ENCODE results near the gene FOXQ1. TPM values are rescaled to one million over a fixed set of nuclear protein-coding genes. Genes with fewer than 3 reads are reported as not detected.
"Not testable (repeated sequence)": the region's sequence is repeated elsewhere in the genome, so short reads cannot be mapped to it uniquely, and the experiment has no call there.

The FOXQ1 gene
- polyA plus RNA-seq, 3 donors = 0.34 to 3.8 (median 0.92) TPM

- no peak overlapping the region for H3K27ac ChIP-seq (ENCODE audit: low read depth, low read length)
- WGBS, 3 donors = 25 to 64% (median 32%) methylated on average over 11 of the region's 11 CpGs
Measured at GRCh38 chr6:1315560-1316386, 3.9 kb downstream of the FOXQ1 start.

DNA sequence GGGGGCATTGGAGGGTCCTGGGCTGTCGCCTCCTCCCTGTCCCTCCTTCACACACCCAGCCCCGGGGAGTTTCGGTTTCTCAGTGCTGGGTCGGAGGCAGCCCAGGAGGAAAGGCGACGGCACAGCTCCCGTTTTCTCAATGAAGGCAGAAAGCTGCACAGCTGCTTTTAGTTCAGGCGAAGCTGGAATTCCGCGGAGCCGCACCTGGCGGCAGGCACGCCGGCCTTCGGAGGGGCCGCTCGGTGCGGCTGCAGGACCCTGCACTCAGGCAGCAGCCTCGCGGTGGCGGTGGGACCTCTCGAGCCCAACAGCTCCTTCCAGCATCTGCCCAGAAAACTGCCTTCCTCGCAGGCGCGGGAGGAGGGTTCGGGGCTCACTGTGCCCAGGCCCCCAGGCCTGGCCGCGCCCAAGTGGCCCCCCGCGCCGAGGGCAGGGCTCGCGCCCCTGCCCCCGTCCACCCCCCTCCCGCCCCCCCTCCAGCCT, 4.6 kb downstream of the FOXQ1 start:
- no peak overlapping the region for H3K27ac ChIP-seq (ENCODE audit: low read depth, low read length)
- WGBS, 3 donors = 2 to 3% (median 3%) methylated on average over 21 to 33 of the region's 35 CpGs

- 51 to 90% (median 60%) methylated on average over 37 to 43 of the region's 43 CpGs for WGBS, 3 donors
- H3K27ac ChIP-seq (ENCODE audit: low read depth, low read length) = no peak overlapping the region
Measured at GRCh38 chr6:1317302-1317815, 5.5 kb downstream of the FOXQ1 start.

GRCh38 chr6:1318036-1318435, 6.1 kb downstream of the FOXQ1 start:
- WGBS, 3 donors = 70 to 84% (median 74%) methylated on average over 7 of the region's 7 CpGs
- H3K27ac ChIP-seq (ENCODE audit: low read depth, low read length) = no peak overlapping the region

DNA sequence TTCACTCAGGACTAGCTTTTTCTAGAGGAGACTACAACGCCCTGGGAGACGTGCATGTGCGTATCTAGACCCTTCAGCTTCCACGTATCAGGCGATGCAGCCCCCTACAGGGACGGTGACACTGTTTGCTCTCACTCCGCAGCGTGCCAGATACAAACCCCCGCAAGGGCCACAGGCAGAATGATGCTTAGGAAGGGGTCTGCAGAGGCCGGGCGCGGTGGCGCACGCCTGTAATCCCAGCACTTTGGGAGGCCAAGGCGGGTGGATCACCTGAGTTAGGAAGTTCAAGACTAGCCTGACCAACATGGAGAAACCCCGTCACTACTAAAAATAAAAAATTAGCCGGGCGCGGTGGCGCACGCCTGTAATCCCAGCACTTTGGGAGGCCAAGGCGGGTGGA, 6.7 kb downstream of the FOXQ1 start:
- H3K27ac ChIP-seq (ENCODE audit: low read depth, low read length) = not testable (repeated sequence)
- WGBS, 3 donors = 82 to 93% (median 88%) methylated on average over 15 of the region's 22 CpGs

DNA sequence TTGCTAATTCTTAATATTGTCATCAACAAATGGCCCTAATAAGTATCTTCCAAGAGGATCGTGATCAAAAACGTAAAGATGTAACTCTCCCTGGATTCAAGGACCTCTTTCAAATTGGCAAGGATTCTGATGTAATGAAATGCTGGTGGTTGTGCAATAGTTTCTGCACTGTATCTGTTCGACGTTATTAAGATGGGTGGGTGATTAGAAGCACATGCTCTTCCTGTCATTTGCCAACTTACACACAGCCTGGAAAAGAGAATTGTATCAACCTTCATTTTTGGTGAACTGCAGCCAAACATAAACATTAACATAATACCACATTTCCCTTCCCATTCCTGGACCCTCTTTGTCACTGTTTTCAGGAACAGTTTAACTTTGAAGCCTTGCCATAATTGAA, 9.8 kb downstream of the FOXQ1 start:
- 6 to 20% (median 19%) methylated on average over 4 of the region's 4 CpGs for WGBS, 3 donors
- no peak overlapping the region for H3K27ac ChIP-seq (ENCODE audit: low read depth, low read length)

- no peak overlapping the region for H3K27ac ChIP-seq (ENCODE audit: low read depth, low read length)
- 51 to 72% (median 69%) methylated on average over 3 of the region's 3 CpGs for WGBS, 3 donors
Measured at GRCh38 chr6:1322156-1322555, 10.3 kb downstream of the FOXQ1 start.

- no peak overlapping the region for H3K27ac ChIP-seq (ENCODE audit: low read depth, low read length)
- 68 to 72% (median 71%) methylated on average over 5 of the region's 5 CpGs for WGBS, 3 donors
Measured at GRCh38 chr6:1322696-1323219, 10.9 kb downstream of the FOXQ1 start.

- 70 to 86% (median 74%) methylated on average over 7 of the region's 7 CpGs for WGBS, 3 donors
- no peak overlapping the region for H3K27ac ChIP-seq (ENCODE audit: low read depth, low read length)
Measured at GRCh38 chr6:1324936-1325335, 13.0 kb downstream of the FOXQ1 start.

GRCh38 chr6:1325461-1326309, 13.8 kb downstream of the FOXQ1 start:
- H3K27ac ChIP-seq (ENCODE audit: low read depth, low read length) = no peak overlapping the region
- WGBS, 3 donors = 67 to 85% (median 76%) methylated on average over 6 of the region's 6 CpGs

- H3K27ac ChIP-seq (ENCODE audit: low read depth, low read length) = no peak overlapping the region
- WGBS, 3 donors = 48 to 62% (median 51%) methylated on average over 11 of the region's 11 CpGs
Measured at GRCh38 chr6:1326535-1327121, 14.7 kb downstream of the FOXQ1 start.

- no peak overlapping the region for H3K27ac ChIP-seq (ENCODE audit: low read depth, low read length)
- 76 to 94% (median 90%) methylated on average over 8 of the region's 8 CpGs for WGBS, 3 donors
Measured at GRCh38 chr6:1327630-1328029, 15.7 kb downstream of the FOXQ1 start.

DNA sequence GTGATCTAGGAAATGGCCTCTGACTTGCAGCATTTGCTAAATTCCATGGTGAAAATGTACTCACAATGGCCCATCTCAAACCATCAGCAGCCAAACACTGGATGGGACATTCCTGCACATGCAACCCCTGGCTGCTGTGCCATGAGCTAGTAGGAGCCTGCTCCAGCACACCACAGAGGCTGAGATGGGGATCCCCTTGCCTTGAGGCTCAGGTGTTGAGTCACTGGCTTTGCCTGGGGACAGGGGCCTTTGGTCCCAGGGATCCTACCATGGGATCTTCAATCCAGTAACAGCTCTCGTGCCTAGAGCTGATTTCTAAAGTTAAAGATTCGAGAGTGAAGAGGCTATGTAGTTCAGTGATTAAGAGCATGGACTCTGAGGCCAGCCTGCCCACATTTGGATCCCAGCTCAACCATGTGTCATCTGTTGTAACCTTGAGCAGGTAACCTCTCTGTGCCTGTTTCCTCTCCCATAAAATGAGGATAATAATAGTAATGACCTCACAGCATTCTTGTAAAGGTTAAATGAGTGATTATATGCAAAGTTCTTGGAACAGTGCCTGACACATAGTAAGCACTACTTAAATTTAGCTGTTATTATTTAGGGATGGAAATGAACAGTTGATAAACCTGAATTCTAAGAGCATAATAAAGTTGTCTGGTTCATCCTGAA, 16.4 kb downstream of the FOXQ1 start:
- 83 to 93% (median 88%) methylated on average over 2 of the region's 2 CpGs for WGBS, 3 donors

DNA sequence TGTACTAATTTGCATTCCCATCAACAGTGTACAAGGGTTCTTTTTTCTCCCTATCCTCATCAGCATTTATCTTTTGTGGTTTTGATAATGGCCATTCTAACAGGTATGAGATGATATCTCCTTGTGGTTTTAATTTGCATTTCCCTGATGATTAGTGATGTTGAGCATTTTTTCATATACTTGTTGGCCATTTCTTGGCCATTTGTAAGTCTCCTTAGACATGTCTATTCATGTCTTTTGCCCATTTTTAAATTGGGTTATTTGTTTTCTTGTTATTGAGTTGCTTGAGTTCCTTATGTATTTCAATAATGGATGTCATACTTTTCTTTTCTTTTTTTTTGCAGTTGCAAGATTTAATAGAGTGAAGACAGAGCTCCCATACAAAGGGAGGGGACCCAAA, 17.8 kb downstream of the FOXQ1 start:
- no peak overlapping the region for H3K27ac ChIP-seq (ENCODE audit: low read depth, low read length)

More for the DNA sequence above, 16.4 kb downstream of the FOXQ1 start:
- H3K27ac ChIP-seq (ENCODE audit: low read depth, low read length) = no peak overlapping the region

DNA sequence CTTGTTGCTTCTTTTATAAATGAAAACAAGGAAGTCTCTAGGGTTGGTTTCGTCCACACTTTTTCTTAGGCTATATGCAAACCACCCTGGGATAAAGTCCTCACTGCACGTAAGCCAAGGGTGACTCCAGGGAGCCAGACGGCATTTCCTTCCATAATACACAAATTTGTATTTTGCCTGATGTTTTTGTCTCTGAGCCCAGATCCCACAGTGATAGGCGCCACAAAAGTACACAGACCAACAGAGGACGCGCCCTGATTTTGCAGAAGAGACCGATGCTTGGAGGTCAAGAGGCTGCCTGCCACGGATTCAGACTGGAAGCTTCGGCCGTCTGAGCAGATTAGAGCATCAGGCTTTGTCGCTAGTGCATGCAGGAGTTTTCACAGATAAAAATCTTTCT, 22.8 kb downstream of the FOXQ1 start:
- WGBS, 3 donors = 41 to 60% (median 51%) methylated on average over 11 of the region's 11 CpGs
- H3K27ac ChIP-seq (ENCODE audit: low read depth, low read length) = no peak overlapping the region

- H3K27ac ChIP-seq (ENCODE audit: low read depth, low read length) = no peak overlapping the region
- 45 to 60% (median 55%) methylated on average over 14 of the region's 14 CpGs for whole genome bisulfite sequencing, 3 donors
Measured at GRCh38 chr6:1335367-1336037, 23.6 kb downstream of the FOXQ1 start.

GRCh38 chr6:1336246-1336843, 24.4 kb downstream of the FOXQ1 start:
- no peak overlapping the region for H3K27ac ChIP-seq (ENCODE audit: low read depth, low read length)
- 71 to 95% (median 80%) methylated on average over 5 of the region's 5 CpGs for WGBS, 3 donors

Measured in adipose tissue (tissue), 3 donors.